ENCODE data around the gene BLACAT1.

Gene BLACAT1

GRCh38 chr1:205447457-205448341 lies 8.1 kb downstream of the BLACAT1 start:
- Histone ChIP-seq H3K4me3 (replicated peaks; ENCODE audit: insufficient read depth, low read length) (no peak overlapping the region), H3K27me3 (ENCODE audit: insufficient read depth, poor library complexity, severe bottlenecking) (peaks cover 16% of the 10 kb centered on the region), H3K27ac (replicated peaks) (no peak overlapping the region)
- DNase-seq (ENCODE audit: low read depth in 1 of 2, low spot score in 1 of 2) = no peak
- no peak for TF ChIP-seq SPI1 (IDR thresholded peaks at IDR 0.05; ENCODE audit: borderline replicate concordance, low read depth)
- TF ChIP-seq POLR2AphosphoS5 (IDR thresholded peaks at IDR 0.05; ENCODE audit: low read depth) = no peak
- TF ChIP-seq GABPA (IDR thresholded peaks at IDR 0.05; ENCODE audit: low read depth) = no peak
- TF ChIP-seq, protein P1, sequence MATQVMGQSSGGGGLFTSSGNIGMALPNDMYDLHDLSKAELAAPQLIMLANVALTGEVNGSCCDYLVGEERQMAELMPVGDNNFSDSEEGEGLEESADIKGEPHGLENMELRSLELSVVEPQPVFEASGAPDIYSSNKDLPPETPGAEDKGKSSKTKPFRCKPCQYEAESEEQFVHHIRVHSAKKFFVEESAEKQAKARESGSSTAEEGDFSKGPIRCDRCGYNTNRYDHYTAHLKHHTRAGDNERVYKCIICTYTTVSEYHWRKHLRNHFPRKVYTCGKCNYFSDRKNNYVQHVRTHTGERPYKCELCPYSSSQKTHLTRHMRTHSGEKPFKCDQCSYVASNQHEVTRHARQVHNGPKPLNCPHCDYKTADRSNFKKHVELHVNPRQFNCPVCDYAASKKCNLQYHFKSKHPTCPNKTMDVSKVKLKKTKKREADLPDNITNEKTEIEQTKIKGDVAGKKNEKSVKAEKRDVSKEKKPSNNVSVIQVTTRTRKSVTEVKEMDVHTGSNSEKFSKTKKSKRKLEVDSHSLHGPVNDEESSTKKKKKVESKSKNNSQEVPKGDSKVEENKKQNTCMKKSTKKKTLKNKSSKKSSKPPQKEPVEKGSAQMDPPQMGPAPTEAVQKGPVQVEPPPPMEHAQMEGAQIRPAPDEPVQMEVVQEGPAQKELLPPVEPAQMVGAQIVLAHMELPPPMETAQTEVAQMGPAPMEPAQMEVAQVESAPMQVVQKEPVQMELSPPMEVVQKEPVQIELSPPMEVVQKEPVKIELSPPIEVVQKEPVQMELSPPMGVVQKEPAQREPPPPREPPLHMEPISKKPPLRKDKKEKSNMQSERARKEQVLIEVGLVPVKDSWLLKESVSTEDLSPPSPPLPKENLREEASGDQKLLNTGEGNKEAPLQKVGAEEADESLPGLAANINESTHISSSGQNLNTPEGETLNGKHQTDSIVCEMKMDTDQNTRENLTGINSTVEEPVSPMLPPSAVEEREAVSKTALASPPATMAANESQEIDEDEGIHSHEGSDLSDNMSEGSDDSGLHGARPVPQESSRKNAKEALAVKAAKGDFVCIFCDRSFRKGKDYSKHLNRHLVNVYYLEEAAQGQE (IDR thresholded peaks at IDR 0.05; ENCODE audit: insufficient replicate concordance, low read depth) = no peak
- TF ChIP-seq CTCF (IDR thresholded peaks at IDR 0.05; ENCODE audit: insufficient read depth, low read length) = no peak

GRCh38 chr1:205446828-205447227 lies 9.0 kb downstream of the BLACAT1 start:
- Histone ChIP-seq H3K4me3 (replicated peaks; ENCODE audit: insufficient read depth, low read length) (no peak overlapping the region), H3K27me3 (ENCODE audit: insufficient read depth, poor library complexity, severe bottlenecking) (peaks cover 13% of the 10 kb centered on the region), H3K27ac (replicated peaks) (no peak overlapping the region)
- TF ChIP-seq GABPA (IDR thresholded peaks at IDR 0.05; ENCODE audit: low read depth) (no peak), POLR2AphosphoS5 (IDR thresholded peaks at IDR 0.05; ENCODE audit: low read depth) (no peak), CTCF (IDR thresholded peaks at IDR 0.05; ENCODE audit: insufficient read depth, low read length) (no peak), SPI1 (IDR thresholded peaks at IDR 0.05; ENCODE audit: borderline replicate concordance, low read depth) (no peak)
- TF ChIP-seq, protein P1 (IDR thresholded peaks at IDR 0.05; ENCODE audit: insufficient replicate concordance, low read depth) = no peak
- no peak for DNase-seq (ENCODE audit: low read depth in 1 of 2, low spot score in 1 of 2)

DNA sequence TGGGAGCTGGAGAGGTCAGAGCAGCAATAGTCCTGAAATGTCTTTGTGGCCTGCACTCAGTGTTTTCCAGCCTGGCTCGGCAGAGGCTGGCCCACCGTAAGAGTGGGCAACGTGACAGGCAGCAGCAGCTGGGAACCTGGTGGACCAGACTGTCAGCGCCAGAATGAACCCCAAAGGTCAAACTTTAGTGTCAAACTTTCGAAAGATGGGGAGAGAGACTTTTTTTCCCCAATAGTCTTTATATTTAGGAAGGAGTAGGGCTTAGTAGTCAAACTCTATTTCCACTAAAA lies 10.3 kb downstream of the BLACAT1 start:
- DNase-seq (ENCODE audit: low read depth in 1 of 2, low spot score in 1 of 2) = no peak
- TF ChIP-seq CTCF (IDR thresholded peaks at IDR 0.05; ENCODE audit: insufficient read depth, low read length) (no peak), SPI1 (IDR thresholded peaks at IDR 0.05; ENCODE audit: borderline replicate concordance, low read depth) (no peak), GABPA (IDR thresholded peaks at IDR 0.05; ENCODE audit: low read depth) (no peak), POLR2AphosphoS5 (IDR thresholded peaks at IDR 0.05; ENCODE audit: low read depth) (no peak)
- TF ChIP-seq, protein P1 (IDR thresholded peaks at IDR 0.05; ENCODE audit: insufficient replicate concordance, low read depth) = no peak
- Histone ChIP-seq H3K4me3 (replicated peaks; ENCODE audit: insufficient read depth, low read length) (no peak overlapping the region), H3K27me3 (ENCODE audit: insufficient read depth, poor library complexity, severe bottlenecking) (peaks cover 7% of the 10 kb centered on the region), H3K27ac (replicated peaks) (no peak overlapping the region)

All from HL-60 (cell line).